Urinary bladder (tissue), 4 donors: ENCODE data around the gene AOC3. TPM values are rescaled to one million over a fixed set of nuclear protein-coding genes. Genes with fewer than 3 reads are reported as not detected.
"Not testable (repeated sequence)": the region's sequence is repeated elsewhere in the genome, so short reads cannot be mapped to it uniquely, and the experiment has no call there.

Experiments
- DNase-seq: peaks from one replicate; pipeline ENCODE4 v3.0.0-alpha.2; 2015; ENCODE audit errors: extremely low spot score
- H3K27ac ChIP-seq: one replicate; pipeline ENCODE4 v1.5.1; 2013; ENCODE audit warnings: low read depth, mild to moderate bottlenecking, moderate library complexity
- H3K36me3 ChIP-seq: one replicate; pipeline ENCODE4 v1.6.1; 2013; ENCODE audit warnings: mild to moderate bottlenecking, moderate library complexity; ENCODE audit not compliant: insufficient read depth
- H3K4me1 ChIP-seq: one replicate; pipeline ENCODE4 v1.6.1; 2013; ENCODE audit warnings: mild to moderate bottlenecking, moderate library complexity; ENCODE audit not compliant: insufficient read depth
- H3K4me3 ChIP-seq: one replicate; pipeline ENCODE4 v1.5.1; 2013; ENCODE audit warnings: low read depth, low read length
- WGBS: extraction: QIAGEN DNeasy Blood & Tissue Kit; methylation state at CpG from one replicate; pipeline ENCODE4 v1.1.7; 2013; 5-methylcytosine and 5-hydroxymethylcytosine counted together
- polyA plus RNA-seq: library from polyadenylated mRNA; stranded (reverse); fragments of 200-250 nt; gene quantifications from one replicate; pipeline ENCODE4 v1.2.3, GENCODE V29; 2013
- small RNA-seq: library from RNA; depleted of rRNA; stranded (forward); fragments of <200 nt; gene quantifications from one replicate; pipeline ENCODE3, GENCODE V24; 2014
- total RNA-seq: library from RNA; depleted of rRNA; stranded (reverse); fragments of >200 nt; gene quantifications from one replicate; pipeline ENCODE4 v1.2.3, GENCODE V29; 2014
- donor health status: healthy with polysubstance abuse.
- donor health status: healthy.

AOC3 gene
- total and polyA plus RNA-seq, 2 donors, result 40.6 to 319 TPM

- DNase-seq, H3K36me3 ChIP-seq: not testable (repeated sequence)
Observed at GRCh38 chr17:42899981-42900380, 49.0 kb downstream of the AOC3 start.

GRCh38 chr17:42900460-42901331 lies 49.7 kb downstream of the AOC3 start, which contains the start of gene G6PC1:
Gene G6PC1, plus strand, starts transcription at chr17:42900799. Its CDS starts 78 bp downstream, at chr17:42900877.
- WGBS, result 83% methylated on average over 12 of the region's 12 CpGs
- no peak for DNase-seq
- Histone ChIP-seq H3K27ac (no peak within 1 kb of the TSS), H3K4me1 (no peaks in the 10 kb centered on the region), H3K36me3 (no peaks in the 10 kb centered on the region), H3K4me3 (no peak within 1 kb of the TSS)

More at GRCh38 chr17:42899981-42900380, 49.0 kb downstream of the AOC3 start:
- not testable (repeated sequence) for H3K4me3 ChIP-seq, H3K4me1 ChIP-seq, H3K27ac ChIP-seq
- WGBS, result 85% methylated on average over 3 of the region's 3 CpGs

GRCh38 chr17:42901535-42902229 lies 50.7 kb downstream of the AOC3 start:
- DNase-seq, result no peak
- Histone ChIP-seq H3K4me3 (no peak overlapping the region), H3K27ac (no peak overlapping the region), H3K36me3 (no peaks in the 10 kb centered on the region), H3K4me1 (no peaks in the 10 kb centered on the region)
- 81% methylated on average over 10 of the region's 10 CpGs for WGBS

- WGBS, result 70% methylated on average over 6 of the region's 6 CpGs
- Histone ChIP-seq H3K4me1 (peaks cover 1% of the 10 kb centered on the region), H3K27ac (no peak overlapping the region), H3K4me3 (no peak overlapping the region), H3K36me3 (no peaks in the 10 kb centered on the region)
- no peak for DNase-seq
Observed at GRCh38 chr17:42904110-42904469, 53.1 kb downstream of the AOC3 start.

- Histone ChIP-seq H3K4me3 (no peak overlapping the region), H3K4me1 (peaks cover 1% of the 10 kb centered on the region), H3K27ac (no peak overlapping the region), H3K36me3 (no peaks in the 10 kb centered on the region)
- DNase-seq, result no peak
- 76% methylated on average over 8 of the region's 8 CpGs for WGBS
Observed at GRCh38 chr17:42906772-42907446, 55.9 kb downstream of the AOC3 start.

Small RNAs within 50 kb of the gene (small RNA-seq; reads per million reads assigned to genes)
- gene MIR6781, result not detected
- not detected for gene RNU6-287P

Other genes starting within 250 kb of the AOC3 start
- gene RETREG3, start 241.8 kb upstream of the AOC3 start, total RNA-seq, result 49.9 TPM
- gene RETREG3, start 241.8 kb upstream of the AOC3 start, polyA plus RNA-seq, result 21.2 TPM
- 15.2 TPM for gene TUBG1, start 241.5 kb upstream of the AOC3 start, total RNA-seq
- gene TUBG1, start 241.5 kb upstream of the AOC3 start, polyA plus RNA-seq, result 42.9 TPM
- 17.3 TPM for gene TUBG2, start 191.9 kb upstream of the AOC3 start, total RNA-seq
- gene TUBG2, start 191.9 kb upstream of the AOC3 start, polyA plus RNA-seq, result 38.4 TPM
- 15.7 TPM for gene PLEKHH3, start 174.2 kb upstream of the AOC3 start, total RNA-seq
- gene PLEKHH3, start 174.2 kb upstream of the AOC3 start, polyA plus RNA-seq, result 46.0 TPM
- 1.6 TPM for gene CCR10, start 169.4 kb upstream of the AOC3 start, total RNA-seq
- gene CCR10, start 169.4 kb upstream of the AOC3 start, polyA plus RNA-seq, result 3.6 TPM
- 14.6 TPM for gene CNTNAP1, start 168.7 kb upstream of the AOC3 start, total RNA-seq
- 20.1 TPM for gene CNTNAP1, start 168.7 kb upstream of the AOC3 start, polyA plus RNA-seq
- 32.9 TPM for gene EZH1, start 106.2 kb upstream of the AOC3 start, total RNA-seq
- gene EZH1, start 106.2 kb upstream of the AOC3 start, polyA plus RNA-seq, result 40.4 TPM
- gene RAMP2, start 90.0 kb upstream of the AOC3 start, total RNA-seq, result 16.0 TPM
- gene RAMP2, start 90.0 kb upstream of the AOC3 start, polyA plus RNA-seq, result 51.9 TPM
- gene VPS25, start 77.8 kb upstream of the AOC3 start, total RNA-seq, result 32.6 TPM
- 71.6 TPM for gene VPS25, start 77.8 kb upstream of the AOC3 start, polyA plus RNA-seq
- gene WNK4, start 70.6 kb upstream of the AOC3 start, total RNA-seq, result 0.26 TPM
- 0.23 TPM for gene WNK4, start 70.6 kb upstream of the AOC3 start, polyA plus RNA-seq
- 57.5 TPM for gene COA3, start 52.5 kb upstream of the AOC3 start, total RNA-seq
- 89.9 TPM for gene COA3, start 52.5 kb upstream of the AOC3 start, polyA plus RNA-seq
- 0.37 TPM for gene CNTD1, start 52.3 kb upstream of the AOC3 start, total RNA-seq
- 0.71 TPM for gene CNTD1, start 52.3 kb upstream of the AOC3 start, polyA plus RNA-seq
- 51.4 TPM for gene BECN1, start 26.9 kb upstream of the AOC3 start, total RNA-seq
- 82.7 TPM for gene BECN1, start 26.9 kb upstream of the AOC3 start, polyA plus RNA-seq
- gene PSME3, start 17.8 kb upstream of the AOC3 start, total RNA-seq, result 31.1 TPM
- 79.7 TPM for gene PSME3, start 17.8 kb upstream of the AOC3 start, polyA plus RNA-seq
- 0.42 TPM for gene AOC2, start 6.6 kb upstream of the AOC3 start, total RNA-seq
- 2.1 TPM for gene AOC2, start 6.6 kb upstream of the AOC3 start, polyA plus RNA-seq
- gene G6PC1, start 49.6 kb downstream of the AOC3 start, total RNA-seq, result not detected
- 0.15 TPM for gene G6PC1, start 49.6 kb downstream of the AOC3 start, polyA plus RNA-seq
- 20.6 TPM for gene AARSD1, start 113.3 kb downstream of the AOC3 start, total RNA-seq
- 36.2 TPM for gene AARSD1, start 113.3 kb downstream of the AOC3 start, polyA plus RNA-seq
- 6.8 TPM for gene PTGES3L, start 128.9 kb downstream of the AOC3 start, total RNA-seq
- gene PTGES3L, start 128.9 kb downstream of the AOC3 start, polyA plus RNA-seq, result 18.6 TPM
- gene RUNDC1, start 129.4 kb downstream of the AOC3 start, total RNA-seq, result 9.9 TPM
- gene RUNDC1, start 129.4 kb downstream of the AOC3 start, polyA plus RNA-seq, result 12.3 TPM
- gene RPL27, start 147.2 kb downstream of the AOC3 start, total RNA-seq, result 1,142 TPM
- gene RPL27, start 147.2 kb downstream of the AOC3 start, polyA plus RNA-seq, result 3,115 TPM
- 11.4 TPM for gene IFI35, start 155.6 kb downstream of the AOC3 start, total RNA-seq
- gene IFI35, start 155.6 kb downstream of the AOC3 start, polyA plus RNA-seq, result 34.8 TPM
- gene VAT1, start 171.2 kb downstream of the AOC3 start, total RNA-seq, result 40.3 TPM
- gene VAT1, start 171.2 kb downstream of the AOC3 start, polyA plus RNA-seq, result 175 TPM
- 1.6 TPM for gene RND2, start 174.0 kb downstream of the AOC3 start, total RNA-seq
- gene RND2, start 174.0 kb downstream of the AOC3 start, polyA plus RNA-seq, result 1.5 TPM